HPDE6-E6E7 (cell line): ENCODE data around the gene DYSF.

ENCODE experiments used
- DNase-seq: peaks from one replicate; pipeline ENCODE4 v3.0.0; 2011; ENCODE audit warnings: missing footprints; ENCODE audit errors: extremely low spot score

The DYSF gene

GRCh38 chr2:71456617-71457016, 3.3 kb downstream of the DYSF start:
- no peak for DNase-seq

- DNase-seq = no peak
These were observed 4.0 kb downstream of the DYSF start for GRCh38 chr2:71457123-71457915.

GRCh38 chr2:71457923-71458322, 4.6 kb downstream of the DYSF start:
- DNase-seq = no peak

GRCh38 chr2:71458413-71459083, 5.2 kb downstream of the DYSF start:
- DNase-seq = no peak

GRCh38 chr2:71459084-71459431, 5.7 kb downstream of the DYSF start:
- DNase-seq = no peak

- DNase-seq = no peak
These were observed 6.7 kb downstream of the DYSF start for GRCh38 chr2:71460056-71460455.

GRCh38 chr2:71460595-71461303, 7.4 kb downstream of the DYSF start:
- DNase-seq = no peak

- no peak for DNase-seq
These were observed 7.9 kb downstream of the DYSF start for GRCh38 chr2:71461304-71461671.

GRCh38 chr2:71462056-71462605, 8.8 kb downstream of the DYSF start:
- no peak for DNase-seq

- no peak for DNase-seq
These were observed 9.4 kb downstream of the DYSF start for GRCh38 chr2:71462641-71463341.

- no peak for DNase-seq
These were observed 9.9 kb downstream of the DYSF start for GRCh38 chr2:71463342-71463654.

- no peak for DNase-seq
These were observed 11.0 kb downstream of the DYSF start for GRCh38 chr2:71464389-71464788.

GRCh38 chr2:71465356-71465755, 12.0 kb downstream of the DYSF start:
- no peak for DNase-seq

GRCh38 chr2:71465961-71466300, 12.6 kb downstream of the DYSF start:
- no peak for DNase-seq

GRCh38 chr2:71466301-71467179, 13.2 kb downstream of the DYSF start:
- no peak for DNase-seq

GRCh38 chr2:71467180-71467815, 13.9 kb downstream of the DYSF start:
- no peak for DNase-seq

GRCh38 chr2:71468279-71469015, 15.1 kb downstream of the DYSF start:
- no peak for DNase-seq

GRCh38 chr2:71469403-71470398, 16.3 kb downstream of the DYSF start:
- DNase-seq = no peak

- DNase-seq = no peak
These were observed 17.9 kb downstream of the DYSF start for GRCh38 chr2:71471276-71471675.
